Upper lobe of left lung (tissue), 6 donors: ENCODE measurements around the gene MLX. TPM values are rescaled to one million over a fixed set of nuclear protein-coding genes. Genes with fewer than 3 reads are reported as not detected.
A peak's percentile ranks its signal among the peaks of the same experiment; 100 is the strongest.

Experiments
- ATAC-seq, 2 donors: fragments of 200-7000 bp; cut with Tn5 transposase; one replicate each; pipeline ENCODE4 v1.9.1; 2022; ENCODE audit warnings: mild to moderate bottlenecking in 2 of 2, moderate library complexity in 2 of 2; ENCODE audit not compliant: low FRiP score in 2 of 2
- DNase-seq, 2 donors: peaks; one replicate each; pipeline ENCODE4 v3.0.0-alpha.2; 2019 to 2020
- H3K27ac ChIP-seq, 4 donors: fragments of 200-600 bp; sonication (generic); one replicate each; pipeline ENCODE4 v1.5.1; 2016 to 2019
- H3K27me3 ChIP-seq, 4 donors: fragments of 200-600 bp; sonication (generic); one replicate each; pipeline ENCODE4 v1.5.1; 2017 to 2019
- H3K36me3 ChIP-seq, 4 donors: fragments of 200-600 bp; sonication (generic); one replicate each; pipeline ENCODE4 v1.5.1; 2016 to 2019
- H3K4me1 ChIP-seq, 4 donors: fragments of 200-600 bp; sonication (generic); one replicate each; pipeline ENCODE4 v1.5.1; 2018 to 2019
- H3K4me3 ChIP-seq, 4 donors: fragments of 200-600 bp; sonication (generic); one replicate each; pipeline ENCODE4 v1.5.1; 2017 to 2019; ENCODE audit warnings: mild to moderate bottlenecking in 2 of 4, moderate library complexity in 1 of 4
- H3K9me3 ChIP-seq, 4 donors: fragments of 200-600 bp; sonication (generic); one replicate each; pipeline ENCODE4 v1.5.1; 2018 to 2019
- EP300 ChIP-seq, 4 donors: sonication (generic); formaldehyde crosslinking; IDR thresholded peaks; one replicate each; pipeline ENCODE4 v1.5.1; 2017; ENCODE audit warnings: antibody characterized with exemption in 4 of 4, control low read depth in 2 of 4
- POLR2A ChIP-seq, 4 donors: fragments of 450-650 bp; IDR thresholded peaks; one replicate each; pipeline ENCODE4 v1.5.1; 2016 to 2017; ENCODE audit warnings: antibody characterized with exemption in 4 of 4, mild to moderate bottlenecking in 2 of 4
- POLR2AphosphoS5 ChIP-seq, 2 donors: sonication (generic); formaldehyde crosslinking; IDR thresholded peaks; one replicate each; pipeline ENCODE4 v1.5.1; 2017; ENCODE audit warnings: antibody characterized with exemption in 2 of 2
- WGBS, 2 donors: methylation state at CpG; one replicate each; pipeline ENCODE4 v1.1.5; 2017 to 2018; 5-methylcytosine and 5-hydroxymethylcytosine counted together
- total RNA-seq, 6 donors: library from RNA; depleted of rRNA in 4 of 6; stranded (reverse); fragments of >200 nt in 4 of 6; gene quantifications; one replicate each; pipeline versions ENCODE4 v1.1.0 to v1.2.1, GENCODE V29; 2016 to 2021
- TF ChIP-seq, protein P1 (sequence below), 6 experiments: fragments of 450-650 bp in 4 of 6; fragments of 200-600 bp in 2 of 6; sonication (generic) in 2 of 6; IDR thresholded peaks; one replicate each; pipeline ENCODE4 v1.5.1; 2016 to 2019; ENCODE audit warnings: antibody characterized with exemption in 6 of 6
- donor health status: DM: no; HTN: no; CAD: no; lungs with moderate emphysema.
- donor health status: DM: no; HTN: yes; CAD: no; lungs with severe emphysema.

Gene MLX
- total RNA-seq, 6 donors from 2014 or later = 61.8 to 104 (median 83.5) TPM

DNA sequence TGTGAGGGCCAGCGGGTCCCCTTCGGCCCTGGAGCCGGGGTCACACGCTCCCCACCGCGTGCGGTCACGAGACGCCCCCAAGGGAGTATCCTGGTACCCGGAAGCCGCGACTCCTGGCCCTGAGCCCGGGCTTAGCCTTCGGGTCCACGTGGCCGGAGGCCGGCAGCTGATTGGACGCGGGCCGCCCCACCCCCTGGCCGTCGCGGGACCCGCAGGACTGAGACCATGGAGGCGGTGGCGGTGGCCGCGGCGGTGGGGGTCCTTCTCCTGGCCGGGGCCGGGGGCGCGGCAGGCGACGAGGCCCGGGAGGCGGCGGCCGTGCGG lies 30.9 kb upstream of the MLX start, which contains the start of gene NAGLU:
Gene NAGLU (plus strand): TSS at position 194 of the 324 bp plus-strand sequence. CDS start 32 bp downstream, at position 226.
- Histone ChIP-seq H3K27me3 (no peaks in the 10 kb centered on the region), H3K27ac (peak within 1 kb of the TSS; percentile 80 to 93 (median 84)), H3K9me3 (no peaks in the 10 kb centered on the region), H3K4me3 (peak within 1 kb of the TSS; percentile 48 to 98 (median 77)), H3K4me1 (peaks cover 22 to 41% (median 28%) of the 10 kb centered on the region in 4 donors), H3K36me3 (peaks cover 0 to 23% (median 16%) of the 10 kb centered on the region in 4 donors)
- ATAC-seq (peak; percentile 91 to 95), DNase-seq (peak; percentile 98 to 100)
- WGBS, 2 donors = 0 to 1% methylated on average over 6 to 14 of the region's 40 CpGs
- peak in 1 of 4 donors; percentile 85 for TF ChIP-seq POLR2A (IDR thresholded peaks at IDR 0.05)
- peak in 1 of 4 donors; percentile 76 for TF ChIP-seq EP300 (IDR thresholded peaks at IDR 0.05)
- TF ChIP-seq POLR2AphosphoS5 (IDR thresholded peaks at IDR 0.05) = peak; percentile 84 to 89
- TF ChIP-seq, protein P1, sequence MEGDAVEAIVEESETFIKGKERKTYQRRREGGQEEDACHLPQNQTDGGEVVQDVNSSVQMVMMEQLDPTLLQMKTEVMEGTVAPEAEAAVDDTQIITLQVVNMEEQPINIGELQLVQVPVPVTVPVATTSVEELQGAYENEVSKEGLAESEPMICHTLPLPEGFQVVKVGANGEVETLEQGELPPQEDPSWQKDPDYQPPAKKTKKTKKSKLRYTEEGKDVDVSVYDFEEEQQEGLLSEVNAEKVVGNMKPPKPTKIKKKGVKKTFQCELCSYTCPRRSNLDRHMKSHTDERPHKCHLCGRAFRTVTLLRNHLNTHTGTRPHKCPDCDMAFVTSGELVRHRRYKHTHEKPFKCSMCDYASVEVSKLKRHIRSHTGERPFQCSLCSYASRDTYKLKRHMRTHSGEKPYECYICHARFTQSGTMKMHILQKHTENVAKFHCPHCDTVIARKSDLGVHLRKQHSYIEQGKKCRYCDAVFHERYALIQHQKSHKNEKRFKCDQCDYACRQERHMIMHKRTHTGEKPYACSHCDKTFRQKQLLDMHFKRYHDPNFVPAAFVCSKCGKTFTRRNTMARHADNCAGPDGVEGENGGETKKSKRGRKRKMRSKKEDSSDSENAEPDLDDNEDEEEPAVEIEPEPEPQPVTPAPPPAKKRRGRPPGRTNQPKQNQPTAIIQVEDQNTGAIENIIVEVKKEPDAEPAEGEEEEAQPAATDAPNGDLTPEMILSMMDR (IDR thresholded peaks at IDR 0.05) = peak in 1 of 6 experiments; percentile 43

DNA sequence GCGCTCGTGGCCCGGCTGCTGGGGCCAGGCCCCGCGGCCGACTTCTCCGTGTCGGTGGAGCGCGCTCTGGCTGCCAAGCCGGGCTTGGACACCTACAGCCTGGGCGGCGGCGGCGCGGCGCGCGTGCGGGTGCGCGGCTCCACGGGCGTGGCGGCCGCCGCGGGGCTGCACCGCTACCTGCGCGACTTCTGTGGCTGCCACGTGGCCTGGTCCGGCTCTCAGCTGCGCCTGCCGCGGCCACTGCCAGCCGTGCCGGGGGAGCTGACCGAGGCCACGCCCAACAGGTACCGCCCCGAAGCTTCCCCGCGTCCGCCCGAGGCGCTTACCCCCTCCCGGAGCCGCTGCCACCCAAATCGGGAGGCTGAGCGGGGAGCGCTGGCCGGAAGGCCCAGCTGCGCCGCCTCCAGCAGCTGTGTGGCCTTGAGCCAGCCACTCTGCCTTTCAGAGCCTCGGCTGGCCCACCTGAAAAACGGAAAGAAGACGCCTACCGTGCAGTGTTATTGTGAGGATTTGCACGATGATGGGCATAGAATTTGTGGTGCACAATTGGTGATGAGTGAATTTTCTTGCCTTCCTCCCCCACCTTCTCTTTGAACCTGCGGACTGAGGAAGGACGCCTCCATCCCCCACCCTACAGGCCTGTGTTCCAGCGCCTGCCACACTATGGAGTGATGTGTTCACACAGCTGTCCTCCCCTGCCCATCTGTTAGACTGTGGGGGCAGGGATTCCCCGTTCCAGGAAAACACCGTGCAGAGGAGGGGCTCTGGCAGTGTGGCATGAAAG lies 30.3 kb upstream of the MLX start:
- Histone ChIP-seq H3K4me3 (peak overlapping the region; percentile 27 to 98 (median 77)), H3K27ac (peak overlapping the region; percentile 80 to 93 (median 84)), H3K27me3 (no peaks in the 10 kb centered on the region), H3K9me3 (no peaks in the 10 kb centered on the region), H3K36me3 (peaks cover 0 to 28% (median 20%) of the 10 kb centered on the region in 4 donors), H3K4me1 (peaks cover 19 to 36% (median 22%) of the 10 kb centered on the region in 4 donors)
- peak; percentile 63 to 80 for ATAC-seq
- peak; percentile 93 to 95 for DNase-seq
- 0 to 2% methylated on average over 33 to 39 of the region's 65 CpGs for WGBS, 2 donors
- no peak for TF ChIP-seq EP300 (IDR thresholded peaks at IDR 0.05)
- TF ChIP-seq POLR2AphosphoS5 (IDR thresholded peaks at IDR 0.05) = peak; percentile 21 to 27
- TF ChIP-seq, protein P1 (IDR thresholded peaks at IDR 0.05) = peak in 2 of 6 experiments; percentile 42 to 66
- peak in 1 of 4 donors; percentile 62 for TF ChIP-seq POLR2A (IDR thresholded peaks at IDR 0.05)

DNA sequence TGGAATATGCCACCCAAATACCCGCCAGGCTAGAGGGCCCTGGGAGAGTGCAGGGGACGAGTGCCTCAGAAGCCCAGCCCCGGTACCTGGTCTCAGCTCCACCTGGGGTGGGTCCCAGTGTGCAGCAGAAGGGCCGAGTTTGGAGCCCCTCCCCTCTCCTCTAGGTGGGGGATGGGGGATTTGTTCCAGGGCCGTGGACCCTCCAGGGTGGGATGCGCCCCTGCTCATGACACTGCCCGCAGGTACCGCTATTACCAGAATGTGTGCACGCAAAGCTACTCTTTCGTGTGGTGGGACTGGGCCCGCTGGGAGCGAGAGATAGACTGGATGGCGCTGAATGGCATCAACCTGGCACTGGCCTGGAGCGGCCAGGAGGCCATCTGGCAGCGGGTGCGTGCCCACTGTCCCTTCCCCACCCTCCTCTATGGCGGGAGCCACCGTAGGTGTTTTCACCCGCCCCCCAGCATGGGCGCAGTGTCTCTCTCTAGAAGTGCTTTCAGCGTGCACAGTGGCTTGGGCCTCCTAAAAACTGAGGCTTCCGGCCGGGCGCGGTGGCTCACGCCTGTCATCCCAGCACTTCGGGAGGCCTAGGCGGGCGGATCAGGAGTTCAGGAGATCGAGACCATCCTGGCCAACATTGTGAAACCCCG lies 29.6 kb upstream of the MLX start:
- Histone ChIP-seq H3K4me1 (peaks cover 16 to 31% (median 19%) of the 10 kb centered on the region in 4 donors), H3K4me3 (peak overlapping the region; percentile 27 to 98 (median 77)), H3K9me3 (no peaks in the 10 kb centered on the region), H3K36me3 (peaks cover 0 to 34% (median 24%) of the 10 kb centered on the region in 4 donors), H3K27me3 (no peaks in the 10 kb centered on the region), H3K27ac (peak overlapping the region; percentile 80 to 93 (median 84))
- no peak for ATAC-seq
- DNase-seq = peak in 1 of 2 donors; percentile 79
- no peak for TF ChIP-seq POLR2AphosphoS5 (IDR thresholded peaks at IDR 0.05)
- TF ChIP-seq, protein P1 (IDR thresholded peaks at IDR 0.05) = no peak
- TF ChIP-seq EP300 (IDR thresholded peaks at IDR 0.05) = no peak
- no peak for TF ChIP-seq POLR2A (IDR thresholded peaks at IDR 0.05)
- WGBS, 2 donors = 84 to 87% methylated on average over 13 to 31 of the region's 31 CpGs

DNA sequence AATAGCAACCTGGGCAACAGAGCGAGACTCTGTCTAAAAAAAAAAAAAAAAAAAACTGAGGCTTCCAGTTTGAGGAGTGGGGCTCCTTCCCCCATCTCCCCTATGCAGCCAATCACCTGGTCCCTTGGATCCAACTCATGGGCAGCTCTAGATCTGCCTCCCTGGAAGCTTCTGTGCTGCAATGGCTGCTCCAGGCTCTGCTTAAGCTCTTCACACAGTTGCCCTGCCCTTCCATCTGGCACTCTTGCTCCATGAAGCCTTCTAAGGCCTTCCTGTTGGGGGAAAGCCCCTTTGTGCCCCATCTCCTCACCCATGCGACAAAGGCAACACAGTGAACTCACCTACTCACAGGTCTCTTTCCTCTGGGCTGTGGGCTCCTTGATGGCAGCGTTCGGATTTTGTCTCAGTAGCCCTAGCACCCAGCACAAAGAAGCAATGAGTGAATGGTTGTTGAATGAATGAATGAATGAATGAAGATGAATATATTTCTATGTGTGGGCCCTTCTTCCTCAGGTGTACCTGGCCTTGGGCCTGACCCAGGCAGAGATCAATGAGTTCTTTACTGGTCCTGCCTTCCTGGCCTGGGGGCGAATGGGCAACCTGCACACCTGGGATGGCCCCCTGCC lies 29.0 kb upstream of the MLX start:
- TF ChIP-seq EP300 (IDR thresholded peaks at IDR 0.05) (no peak), POLR2AphosphoS5 (IDR thresholded peaks at IDR 0.05) (no peak), POLR2A (IDR thresholded peaks at IDR 0.05) (no peak)
- TF ChIP-seq, protein P1 (IDR thresholded peaks at IDR 0.05) = no peak
- Histone ChIP-seq H3K4me1 (peaks cover 14 to 24% (median 18%) of the 10 kb centered on the region in 4 donors), H3K36me3 (peaks cover under 1 to 41% (median 30%) of the 10 kb centered on the region in 4 donors), H3K27ac (peak overlapping the region in 1 of 4 donors; percentile 93), H3K27me3 (no peaks in the 10 kb centered on the region), H3K4me3 (no peak overlapping the region), H3K9me3 (no peaks in the 10 kb centered on the region)
- ATAC-seq = no peak
- 89 to 98% methylated on average over 5 of the region's 5 CpGs for WGBS, 2 donors
- no peak for DNase-seq
